ENCODE results near the gene DAB2IP.

DAB2IP gene

DNA sequence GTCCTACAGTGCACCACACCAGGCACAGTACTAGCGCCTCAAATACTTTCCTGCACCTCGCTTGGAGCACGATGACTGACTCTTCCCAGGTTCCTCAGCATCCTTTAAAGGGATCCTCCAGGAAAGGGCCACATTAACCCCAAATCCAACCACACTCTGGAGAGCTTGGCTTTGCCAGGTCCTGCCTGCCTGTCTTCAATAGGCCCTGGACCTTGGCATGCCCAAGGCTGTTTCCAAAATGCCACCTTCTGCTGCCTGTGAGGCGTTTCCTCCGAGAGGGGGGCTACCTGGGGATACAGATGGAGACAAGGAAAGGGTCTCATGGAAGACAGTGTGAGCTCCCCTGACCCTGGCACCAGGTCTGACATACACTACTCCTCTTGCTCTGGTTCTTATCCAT lies 169.9 kb downstream of the DAB2IP start:
- FAIRE-seq (no peak), DNase-seq (ENCODE audit: insufficient read length, low spot score) (no peak)
- TF ChIP-seq POLR2A (IDR thresholded peaks at IDR 0.05; ENCODE audit: low read depth, low read length): no peak

DNA sequence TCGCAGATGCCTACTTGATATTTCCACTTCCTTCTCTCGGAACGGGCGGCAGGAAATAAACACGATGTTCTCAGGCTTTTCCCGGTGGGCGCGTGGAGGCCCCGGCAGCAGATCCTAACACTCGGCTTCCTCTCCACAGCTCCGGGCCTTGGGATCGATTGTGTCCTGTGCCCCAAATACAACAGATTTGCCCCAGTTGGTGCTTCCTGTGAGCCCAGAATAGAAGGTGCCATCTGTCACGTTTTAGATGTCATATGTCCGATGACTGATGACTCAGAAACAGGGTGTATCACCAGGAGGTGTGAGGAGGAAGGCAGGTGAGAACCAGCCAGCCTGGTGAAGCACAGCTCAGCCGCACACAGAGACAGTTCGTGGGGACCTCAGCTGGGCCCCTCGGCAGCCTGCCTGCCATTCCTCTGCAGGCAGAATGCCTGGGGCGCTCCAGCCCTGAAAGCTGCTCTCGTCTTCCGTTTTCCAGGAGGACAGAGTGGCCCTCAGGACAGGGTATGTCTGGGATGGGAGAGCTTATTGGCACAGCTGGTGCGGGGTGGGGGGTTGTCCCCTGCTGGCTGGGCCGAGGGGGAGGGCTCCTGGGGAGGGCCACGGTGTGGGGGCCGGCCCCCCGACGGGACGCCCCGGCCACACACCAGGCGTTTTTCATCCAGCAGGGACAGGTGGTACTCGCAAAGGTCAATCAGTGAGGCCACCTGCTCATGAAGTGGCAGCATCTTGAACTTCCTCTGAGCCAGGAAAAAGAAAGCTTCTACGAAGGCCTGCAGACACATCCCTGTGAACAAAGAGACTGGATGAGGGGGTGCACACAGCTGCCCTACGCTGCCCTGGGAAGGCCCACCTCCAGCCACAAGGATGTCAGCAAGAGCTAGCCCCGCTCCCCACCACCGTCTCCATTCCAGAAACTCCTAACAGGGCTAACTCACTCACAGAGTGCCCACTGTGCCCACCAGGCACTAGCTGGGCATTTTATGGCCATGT lies 171.0 kb downstream of the DAB2IP start:
- DNase-seq (ENCODE audit: insufficient read length, low spot score) (no peak), FAIRE-seq (no peak)
- TF ChIP-seq POLR2A (IDR thresholded peaks at IDR 0.05; ENCODE audit: low read depth, low read length): no peak

DNA sequence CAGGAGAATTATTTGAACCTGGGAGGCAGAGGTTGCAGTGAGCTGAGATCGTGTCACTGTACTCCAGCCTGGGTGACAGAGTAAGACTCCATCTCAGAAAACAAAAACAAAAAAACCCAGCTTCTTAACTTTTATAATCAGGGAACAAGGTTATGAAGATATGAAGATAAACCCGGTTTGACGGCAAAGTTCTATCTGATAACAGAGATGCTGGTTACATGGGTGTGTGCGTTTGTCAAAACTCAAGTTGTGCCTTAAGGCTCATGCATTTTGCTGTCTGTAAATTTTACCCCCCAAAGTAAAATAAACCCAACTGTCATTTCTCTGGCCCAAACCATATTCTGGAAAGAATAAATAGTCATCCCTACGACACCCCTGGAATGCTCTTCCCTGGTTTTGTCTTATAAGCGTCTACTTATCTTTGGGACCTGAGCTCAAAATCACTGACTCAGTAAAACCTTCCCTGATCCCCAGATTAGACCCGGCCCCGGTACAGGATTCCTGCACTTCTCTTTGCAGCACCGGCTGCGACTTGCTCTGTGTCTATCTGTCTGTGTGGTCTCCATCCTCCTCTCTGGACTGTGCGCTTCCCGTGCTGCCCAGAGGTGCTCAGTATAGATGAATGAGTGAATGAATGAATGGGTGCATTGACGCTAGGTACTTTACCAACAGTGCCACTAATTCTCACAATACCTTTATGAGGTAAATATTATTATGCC lies 172.2 kb downstream of the DAB2IP start:
- no peak for TF ChIP-seq POLR2A (IDR thresholded peaks at IDR 0.05; ENCODE audit: low read depth, low read length)
- no peak for FAIRE-seq
- DNase-seq (ENCODE audit: insufficient read length, low spot score): no peak

DNA sequence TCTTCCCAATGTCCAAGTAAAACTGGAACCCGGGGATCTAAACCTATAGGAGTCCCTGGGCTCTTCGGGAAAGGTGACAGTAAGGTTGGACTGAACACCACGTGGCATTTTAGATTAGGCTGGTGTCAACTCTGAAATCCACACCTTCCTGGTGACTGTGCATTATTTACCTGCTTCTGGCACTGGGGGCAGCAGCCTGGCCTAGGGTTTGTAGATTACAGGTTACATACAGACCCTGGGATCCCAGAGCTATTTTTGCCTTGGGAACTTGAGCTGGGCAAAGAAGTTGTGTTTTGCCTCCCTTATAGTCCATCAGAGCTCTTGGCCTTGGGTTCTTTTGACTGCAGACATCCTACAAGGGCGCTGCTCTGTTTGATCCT lies 173.2 kb downstream of the DAB2IP start:
- no peak for TF ChIP-seq POLR2A (IDR thresholded peaks at IDR 0.05; ENCODE audit: low read depth, low read length)
- DNase-seq (ENCODE audit: insufficient read length, low spot score) (no peak), FAIRE-seq (no peak)

DNA sequence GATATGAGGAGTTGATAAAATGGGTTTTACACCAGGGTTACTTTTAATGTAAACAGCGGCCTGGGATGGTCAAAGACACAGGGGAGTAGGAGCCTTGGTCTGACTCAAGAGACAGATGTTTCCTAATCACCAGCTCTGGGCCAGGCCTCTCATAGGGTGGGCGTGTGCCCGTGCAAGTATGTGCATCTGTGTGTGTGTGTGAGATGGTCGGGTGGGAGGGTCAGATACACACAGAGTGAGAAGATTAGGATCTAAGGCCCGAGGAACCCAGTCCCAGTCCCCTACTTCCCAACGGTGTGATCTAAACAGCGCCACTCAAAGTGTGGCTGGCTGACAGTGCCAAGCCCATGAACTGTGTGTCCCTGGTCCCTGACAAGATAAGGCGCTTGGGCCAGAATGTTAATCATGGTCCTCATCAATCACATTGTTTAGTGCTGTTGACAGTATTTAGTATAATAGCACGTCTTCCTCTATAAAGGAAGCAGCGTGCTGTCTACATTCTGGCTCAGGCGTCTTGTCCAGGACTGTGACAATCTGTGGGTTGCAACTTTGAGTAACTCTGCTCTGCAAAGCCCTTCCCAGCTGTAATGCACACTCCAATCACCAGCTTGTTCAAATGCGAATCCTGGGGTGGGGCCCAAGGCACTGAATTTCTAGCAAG lies 173.7 kb downstream of the DAB2IP start:
- no peak for TF ChIP-seq POLR2A (IDR thresholded peaks at IDR 0.05; ENCODE audit: low read depth, low read length)
- FAIRE-seq (no peak), DNase-seq (ENCODE audit: insufficient read length, low spot score) (no peak)

DNA sequence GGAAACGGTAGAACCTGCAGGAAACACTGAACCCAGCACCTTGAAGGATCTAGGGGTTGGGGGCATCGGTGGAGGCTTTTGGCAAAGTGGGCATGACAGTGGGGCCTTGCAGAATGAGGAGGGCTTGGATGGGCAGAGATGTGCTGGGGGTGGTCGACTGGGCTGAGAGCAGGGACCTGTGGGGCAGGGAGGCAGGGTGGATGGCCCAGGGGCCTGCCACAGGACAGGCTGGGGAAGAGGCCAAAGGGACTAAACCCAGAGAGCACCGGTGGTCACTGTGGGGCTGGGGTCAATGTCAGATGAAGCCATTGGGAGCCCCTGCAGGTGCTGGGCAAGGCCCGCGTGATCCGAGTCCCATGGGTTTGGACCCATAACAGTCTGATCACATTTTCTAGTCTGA lies 175.3 kb downstream of the DAB2IP start:
- FAIRE-seq: no peak
- no peak for DNase-seq (ENCODE audit: insufficient read length, low spot score)
- no peak for TF ChIP-seq POLR2A (IDR thresholded peaks at IDR 0.05; ENCODE audit: low read depth, low read length)

DNA sequence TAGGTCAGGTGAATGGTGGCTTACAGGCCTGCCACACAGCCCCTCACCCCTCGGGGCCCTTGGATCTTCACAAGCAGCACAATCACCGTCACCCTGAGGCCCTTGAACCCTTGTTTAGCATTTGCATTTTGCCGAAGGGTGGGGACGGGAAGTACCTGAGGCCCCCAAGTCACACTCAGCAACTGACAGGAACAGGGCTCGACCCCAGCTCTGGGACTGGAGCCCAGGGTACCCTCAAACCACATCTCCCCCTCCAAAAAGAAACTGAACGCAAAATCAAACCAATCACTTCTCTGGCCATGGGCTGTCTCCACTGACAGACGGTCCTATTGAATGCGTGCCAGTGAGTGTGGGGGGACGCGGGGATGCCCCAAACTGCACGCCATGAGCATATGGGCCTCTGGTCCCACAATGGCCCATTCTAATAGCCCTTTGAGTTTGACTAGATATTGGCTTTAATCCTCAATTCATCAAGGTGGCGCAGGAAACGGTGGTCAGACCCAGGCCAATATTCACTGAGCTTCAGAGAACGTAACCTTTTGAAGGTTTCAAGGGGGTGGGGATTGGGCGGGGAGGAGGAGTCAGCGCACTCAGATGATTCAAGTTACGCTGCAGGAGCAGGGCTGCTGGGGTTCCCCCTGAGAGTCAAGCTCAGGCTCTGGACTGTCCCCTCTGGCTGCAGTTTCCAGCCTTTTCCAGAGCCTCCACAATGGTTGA lies 176.0 kb downstream of the DAB2IP start:
- no peak for FAIRE-seq
- no peak for TF ChIP-seq POLR2A (IDR thresholded peaks at IDR 0.05; ENCODE audit: low read depth, low read length)
- no peak for DNase-seq (ENCODE audit: insufficient read length, low spot score)

DNA sequence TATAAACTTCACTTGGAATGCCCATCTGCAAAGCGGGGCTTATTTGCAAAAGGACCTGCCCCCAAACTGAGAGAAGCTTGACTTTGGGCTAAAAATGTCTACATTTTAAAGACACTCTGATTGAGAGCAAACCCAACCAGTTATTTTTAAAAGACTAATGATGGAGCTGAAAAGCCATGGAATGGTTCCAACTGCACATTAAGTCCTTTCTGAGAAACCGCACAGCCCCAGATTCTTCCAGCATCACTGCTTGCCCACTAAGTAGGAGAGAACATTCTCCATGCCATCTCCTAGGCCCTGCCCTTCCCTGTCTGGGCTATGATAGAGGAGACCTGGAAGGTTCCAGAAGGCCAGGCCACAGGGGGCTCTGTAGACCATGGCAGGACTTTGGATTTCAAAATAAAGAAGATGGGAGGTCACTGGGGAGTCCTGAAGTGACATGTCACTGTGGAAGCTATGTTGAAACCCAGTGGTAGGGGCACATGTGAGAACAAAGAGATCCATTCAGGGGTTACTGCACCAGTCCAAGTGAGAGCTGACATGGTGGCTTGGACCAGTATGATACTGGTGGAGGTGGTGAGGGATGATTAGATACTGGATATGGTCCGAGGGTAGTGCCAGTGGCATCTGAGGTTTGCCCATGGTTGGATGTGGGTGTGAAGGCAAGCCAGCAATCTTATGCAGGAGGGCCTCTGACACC lies 179.2 kb downstream of the DAB2IP start:
- no peak for FAIRE-seq
- DNase-seq (ENCODE audit: insufficient read length, low spot score): no peak
- TF ChIP-seq POLR2A (IDR thresholded peaks at IDR 0.05; ENCODE audit: low read depth, low read length): no peak

DNA sequence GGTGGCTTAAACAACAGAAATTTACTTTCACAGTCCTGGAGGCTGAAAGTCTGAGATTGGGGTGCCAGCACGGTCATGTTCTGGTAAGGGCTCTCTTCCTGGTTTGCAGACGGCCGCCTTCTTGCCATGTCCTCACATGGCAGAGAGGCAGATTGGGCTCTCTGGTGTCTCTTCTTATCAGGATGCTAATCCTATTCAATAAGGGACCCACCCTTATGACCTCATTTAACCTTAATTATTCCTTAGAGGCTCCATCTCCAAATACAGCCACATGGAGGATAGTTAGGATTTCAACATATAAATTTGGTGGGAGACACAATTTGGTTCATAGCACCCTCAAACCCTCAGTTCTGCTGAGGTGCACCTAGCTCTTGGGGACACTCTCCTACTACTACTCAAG lies 180.4 kb downstream of the DAB2IP start:
- FAIRE-seq: no peak
- no peak for DNase-seq (ENCODE audit: insufficient read length, low spot score)
- TF ChIP-seq POLR2A (IDR thresholded peaks at IDR 0.05; ENCODE audit: low read depth, low read length): no peak

DNA sequence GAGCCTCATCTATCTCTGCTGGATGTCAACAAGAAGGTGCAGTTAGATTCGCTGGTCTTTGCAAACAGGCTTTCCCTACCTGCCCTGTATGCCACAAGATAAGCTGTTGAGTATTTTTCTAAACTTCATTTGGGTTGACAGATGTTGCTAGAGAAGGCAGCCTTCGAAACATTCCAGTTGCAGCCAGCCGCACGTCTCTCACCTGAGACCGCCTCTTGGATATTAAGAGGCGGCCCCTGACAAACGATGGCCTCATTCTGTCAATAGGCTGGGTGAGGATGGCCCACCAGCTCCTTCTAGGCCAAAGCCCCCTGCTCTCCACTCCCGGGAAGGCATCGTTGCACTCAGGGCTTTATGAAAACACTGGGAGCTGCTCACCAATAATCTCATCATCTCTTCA lies 181.6 kb downstream of the DAB2IP start:
- FAIRE-seq (no peak), DNase-seq (ENCODE audit: insufficient read length, low spot score) (no peak)
- TF ChIP-seq POLR2A (IDR thresholded peaks at IDR 0.05; ENCODE audit: low read depth, low read length): no peak
